ENCODE measurements around the gene HOXB13.

Gene HOXB13

DNA sequence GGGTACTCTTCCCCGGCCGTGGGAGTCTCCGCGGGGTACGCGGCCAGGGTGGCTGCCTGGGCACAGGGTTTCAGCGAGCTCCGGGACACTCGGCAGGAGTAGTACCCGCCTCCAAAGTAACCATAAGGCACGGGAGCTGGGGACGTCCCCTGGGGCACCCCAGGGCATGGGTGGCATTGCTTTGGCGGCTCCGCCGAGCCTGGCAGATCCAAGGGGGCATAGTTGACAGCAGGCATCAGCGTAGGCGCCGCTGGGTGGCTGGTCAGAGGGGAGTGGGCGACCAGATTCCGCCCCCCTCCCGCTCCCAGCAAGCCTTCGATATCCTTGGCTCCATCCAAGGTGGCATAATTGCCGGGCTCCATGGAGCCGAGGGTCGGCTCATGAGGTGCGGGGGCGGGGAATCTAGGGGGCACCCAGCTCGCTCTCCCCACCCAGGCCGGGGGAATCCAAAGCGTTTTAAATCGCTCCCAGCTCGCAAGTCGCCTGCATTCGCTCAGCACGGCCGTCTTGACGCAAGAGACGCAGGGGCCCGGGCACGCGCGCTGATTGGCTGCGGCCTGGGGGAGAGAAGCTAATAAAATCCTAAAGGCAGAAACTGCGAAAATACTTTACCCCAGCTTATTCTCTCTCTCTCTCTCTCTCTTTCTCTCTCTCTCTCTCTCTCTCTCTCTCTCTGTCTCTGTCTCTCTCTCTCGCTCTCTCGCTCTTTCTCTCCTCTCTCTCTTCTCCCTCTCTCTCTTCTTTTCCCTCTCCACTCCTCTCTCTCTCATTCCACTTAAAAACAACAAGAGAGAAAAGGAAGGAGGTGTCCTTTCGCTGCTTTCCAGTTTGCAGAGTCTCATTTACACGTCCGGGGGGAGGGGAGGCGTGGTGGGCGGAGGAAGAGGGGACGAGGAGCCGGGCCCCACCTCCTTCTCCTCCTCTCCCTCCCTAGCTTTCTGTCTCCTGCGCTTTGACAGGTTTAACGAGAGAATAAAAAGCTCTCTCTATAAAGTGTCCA, at the start of gene HOXB13:
HOXB13 (minus strand) TSS at position 519 of the 1,000 bp plus-strand sequence; CDS start at position 362, 157 bp downstream.
- DNase-seq (ENCODE audit: low spot score), result no peak

DNA sequence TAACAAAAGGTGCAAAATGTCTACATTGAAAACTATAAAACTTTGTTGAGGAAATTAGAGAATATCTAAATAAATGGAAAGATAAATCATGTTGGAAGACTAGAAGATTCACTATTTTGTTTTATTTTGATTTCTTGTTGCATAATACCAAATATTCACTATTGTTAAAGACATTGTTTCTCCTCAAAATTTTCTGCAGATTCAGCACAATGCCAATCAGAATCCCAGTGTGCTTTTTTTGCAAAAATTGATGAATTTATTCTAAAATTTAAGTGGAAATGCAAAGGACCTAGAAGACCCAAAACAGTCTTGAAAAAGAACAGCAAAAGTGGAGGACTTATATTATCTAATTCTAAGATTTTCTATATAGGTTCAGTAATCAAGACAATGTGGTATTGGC, 48.1 kb upstream of the HOXB13 start:
- no peak for DNase-seq (ENCODE audit: low spot score)

DNA sequence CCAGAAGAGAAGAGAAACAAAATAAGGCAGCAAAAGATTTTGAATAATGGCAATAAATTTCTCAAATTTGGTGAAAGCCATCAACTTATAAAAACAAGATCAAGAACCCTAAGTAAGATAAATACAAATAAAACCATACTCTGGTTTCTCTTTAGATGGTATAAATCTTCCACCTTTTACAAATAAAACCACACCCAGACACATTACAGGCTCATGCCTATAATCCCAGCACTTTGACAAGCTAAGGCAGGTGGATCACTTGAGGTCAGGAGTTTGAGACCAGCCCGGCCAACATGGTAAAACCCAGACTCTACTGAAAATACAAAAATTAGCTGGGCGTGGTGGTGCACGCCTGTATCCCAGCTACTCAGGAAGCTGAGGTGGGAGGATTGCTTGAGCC, 44.7 kb upstream of the HOXB13 start:
- no peak for DNase-seq (ENCODE audit: low spot score)

DNA sequence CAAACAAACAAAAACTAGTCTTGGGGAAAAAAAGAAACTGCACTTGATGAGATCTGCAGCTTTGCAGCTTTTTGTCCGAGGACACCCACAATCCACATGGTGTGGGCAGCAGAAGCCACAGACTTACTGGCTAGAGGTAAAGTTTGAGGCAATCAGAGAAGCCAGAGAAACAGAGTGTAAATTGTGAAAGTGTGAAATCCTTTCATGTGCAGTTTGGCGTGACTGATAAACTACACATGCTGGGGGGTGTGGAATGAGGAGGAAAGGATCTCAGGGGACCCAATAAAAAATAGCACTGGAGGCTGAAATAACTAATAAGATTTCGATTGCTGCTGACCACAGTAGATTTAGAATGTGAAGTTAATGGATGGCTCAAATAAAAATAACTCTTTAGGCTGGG, 42.4 kb upstream of the HOXB13 start:
- no peak for DNase-seq (ENCODE audit: low spot score)

DNA sequence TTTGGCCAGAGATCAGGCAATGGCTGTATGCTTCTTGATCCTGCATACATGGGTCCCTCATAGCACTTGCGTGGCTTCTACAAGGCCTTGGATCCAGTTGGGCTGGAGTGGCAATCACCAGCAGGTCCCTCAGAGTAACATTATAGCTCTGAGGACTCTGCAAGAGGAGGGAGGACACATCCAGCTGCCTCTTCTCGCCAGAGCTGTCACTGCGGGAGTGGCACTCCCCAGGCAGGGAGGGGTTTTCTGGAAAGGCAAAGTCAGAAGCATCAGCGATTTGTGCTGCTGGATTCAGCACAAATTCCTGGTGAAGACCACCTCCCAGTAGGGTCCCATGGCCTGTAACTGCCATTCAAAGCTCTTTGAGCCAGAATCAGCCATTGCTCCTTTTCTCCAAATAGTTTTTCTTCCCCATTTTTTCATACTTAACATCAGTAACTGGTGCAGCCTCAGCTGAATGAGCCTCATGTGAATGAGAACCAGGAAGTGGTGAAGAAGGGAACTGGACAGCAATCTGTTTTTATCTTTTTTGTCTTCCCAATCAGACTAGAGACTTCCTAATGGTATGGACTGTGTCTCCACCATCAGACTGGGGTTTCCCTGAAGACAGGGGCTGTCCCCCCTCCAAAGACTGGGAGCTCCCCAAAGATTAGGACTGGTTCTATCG, 40.6 kb upstream of the HOXB13 start:
- DNase-seq (ENCODE audit: low spot score), result no peak

DNA sequence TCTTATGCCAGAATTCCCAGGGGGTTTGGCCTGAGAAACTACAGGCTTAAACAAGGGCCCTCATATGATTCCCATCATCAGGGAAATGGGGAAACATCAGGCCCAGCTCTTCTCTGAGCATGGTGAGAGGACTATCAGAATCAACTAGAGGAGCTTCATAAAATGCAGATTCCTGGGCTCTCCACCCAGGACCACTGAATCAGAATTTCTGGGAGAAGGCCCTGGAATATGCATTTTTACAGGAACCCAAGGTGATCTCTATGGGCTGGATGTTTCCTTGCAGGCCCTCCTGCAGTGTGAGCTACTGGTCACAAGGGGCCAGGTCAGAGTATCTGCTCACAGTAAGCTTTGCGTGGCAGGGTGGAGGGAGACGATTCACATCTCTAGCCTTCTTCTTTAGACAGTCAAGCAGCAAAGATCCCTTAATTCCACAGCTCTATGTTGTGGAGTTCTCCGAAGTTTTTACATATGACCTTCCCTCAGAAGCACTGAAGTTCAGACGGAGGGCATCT, 38.8 kb upstream of the HOXB13 start:
- no peak for DNase-seq (ENCODE audit: low spot score)

GRCh38 chr17:48761114-48761513, 32.6 kb upstream of the HOXB13 start:
- no peak for DNase-seq (ENCODE audit: low spot score)

- no peak for DNase-seq (ENCODE audit: low spot score)
Measured at GRCh38 chr17:48760411-48760810, 31.9 kb upstream of the HOXB13 start.

GRCh38 chr17:48759288-48759687, 30.7 kb upstream of the HOXB13 start:
- DNase-seq (ENCODE audit: low spot score), result no peak

DNA sequence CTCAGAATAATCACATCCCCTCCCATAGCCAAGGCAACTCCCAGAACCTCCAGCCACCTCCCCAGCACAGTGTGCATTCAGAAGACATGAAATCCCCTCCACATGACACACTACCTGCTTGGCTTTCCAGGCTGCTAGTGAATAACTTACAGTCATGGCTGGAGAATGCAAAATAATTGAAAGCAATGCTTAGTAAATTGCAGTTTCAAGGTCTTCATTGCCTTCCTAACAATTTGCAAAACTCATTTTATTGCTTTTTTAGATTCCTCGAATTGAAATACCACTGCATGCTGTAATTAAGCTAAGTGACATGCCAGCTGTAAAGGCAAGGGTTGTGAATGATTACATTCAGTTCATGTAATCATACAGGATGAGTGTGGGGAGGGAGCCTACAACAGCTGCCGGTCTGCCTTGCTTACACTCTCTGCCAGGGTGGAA, 29.0 kb upstream of the HOXB13 start:
- no peak for DNase-seq (ENCODE audit: low spot score)

GRCh38 chr17:48756830-48757251, 28.3 kb upstream of the HOXB13 start:
- DNase-seq (ENCODE audit: low spot score), result no peak

GRCh38 chr17:48755356-48755755, 26.8 kb upstream of the HOXB13 start:
- no peak for DNase-seq (ENCODE audit: low spot score)

- no peak for DNase-seq (ENCODE audit: low spot score)
Measured at GRCh38 chr17:48754500-48755261, 26.1 kb upstream of the HOXB13 start.

DNA sequence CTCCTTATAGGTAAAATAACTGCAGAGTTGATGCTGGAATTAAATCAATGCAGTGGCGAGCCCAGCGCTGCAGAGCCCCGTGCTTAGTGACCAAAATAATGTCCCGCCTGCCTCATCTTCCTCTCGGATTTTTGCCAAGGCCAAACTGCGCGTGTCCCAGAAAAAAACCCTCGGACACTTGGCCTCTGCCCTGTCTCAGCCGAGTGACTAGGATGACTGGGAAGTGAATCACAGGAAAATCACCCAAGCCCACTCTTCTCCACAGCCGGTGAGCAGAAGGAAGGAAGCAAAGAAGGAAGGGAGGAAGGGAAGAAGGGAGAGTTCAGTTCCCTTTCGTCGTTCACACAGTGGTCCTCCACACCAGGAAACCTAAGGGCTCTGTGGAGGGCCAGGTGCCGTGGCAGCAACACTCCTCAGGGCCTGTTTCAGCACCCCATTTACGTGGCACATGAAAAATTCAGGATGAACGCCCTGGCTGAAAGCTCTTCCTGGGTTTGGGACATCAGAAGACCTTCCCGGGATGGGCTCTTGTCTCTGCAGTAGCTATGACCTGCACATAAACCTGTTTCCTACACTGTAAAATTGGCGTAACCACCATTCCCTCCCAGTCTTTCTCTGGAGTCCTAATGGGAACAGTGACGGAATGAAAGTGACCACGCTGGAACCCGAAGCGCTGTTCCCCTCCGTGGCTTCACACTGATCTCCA, 25.4 kb upstream of the HOXB13 start:
- peak; percentile 63 for DNase-seq (ENCODE audit: low spot score)

DNA sequence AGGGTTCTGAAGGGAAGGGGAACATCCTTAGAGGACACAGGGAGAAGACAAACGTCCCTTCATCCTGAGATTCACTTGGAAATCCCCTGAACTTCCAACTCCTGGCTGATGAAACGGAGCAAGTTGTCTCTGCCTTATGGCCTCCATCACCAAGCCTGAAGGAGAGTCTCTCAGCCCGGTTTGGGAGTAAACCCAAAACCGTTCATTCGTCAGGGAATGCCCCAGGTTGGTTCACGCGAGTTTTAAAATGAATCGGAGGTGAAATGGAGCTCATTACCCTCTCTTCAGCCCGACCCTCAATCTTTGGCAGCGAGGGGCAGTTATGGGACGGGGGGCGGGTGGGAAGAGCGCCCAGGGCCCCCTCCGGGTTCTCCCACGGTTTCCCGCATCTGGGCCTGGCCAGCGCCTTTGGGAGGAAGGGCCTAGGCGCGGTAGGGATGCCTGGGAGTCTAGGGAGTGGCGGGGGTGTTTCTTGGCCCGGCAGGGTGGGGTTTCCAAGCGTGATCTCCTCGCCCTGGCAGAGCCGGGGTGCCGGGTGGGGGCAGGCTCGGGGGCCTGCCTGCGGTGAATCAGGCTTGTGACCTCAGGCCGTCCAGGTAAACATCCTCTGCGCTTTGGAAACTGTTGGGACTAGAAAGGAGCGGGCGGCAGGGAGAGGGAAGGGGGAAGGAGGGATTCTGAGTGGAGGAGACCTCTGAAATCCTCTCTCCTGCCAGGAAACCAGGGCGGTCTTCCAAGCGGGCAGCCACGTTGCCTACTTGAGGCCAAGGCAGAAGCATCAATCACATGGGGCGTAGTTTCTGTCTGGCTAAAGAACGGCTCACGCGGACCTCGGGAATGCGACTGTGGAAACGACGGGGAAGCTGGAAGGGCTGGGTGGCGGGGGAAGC, 24.1 kb upstream of the HOXB13 start:
- DNase-seq (ENCODE audit: low spot score), result no peak

DNA sequence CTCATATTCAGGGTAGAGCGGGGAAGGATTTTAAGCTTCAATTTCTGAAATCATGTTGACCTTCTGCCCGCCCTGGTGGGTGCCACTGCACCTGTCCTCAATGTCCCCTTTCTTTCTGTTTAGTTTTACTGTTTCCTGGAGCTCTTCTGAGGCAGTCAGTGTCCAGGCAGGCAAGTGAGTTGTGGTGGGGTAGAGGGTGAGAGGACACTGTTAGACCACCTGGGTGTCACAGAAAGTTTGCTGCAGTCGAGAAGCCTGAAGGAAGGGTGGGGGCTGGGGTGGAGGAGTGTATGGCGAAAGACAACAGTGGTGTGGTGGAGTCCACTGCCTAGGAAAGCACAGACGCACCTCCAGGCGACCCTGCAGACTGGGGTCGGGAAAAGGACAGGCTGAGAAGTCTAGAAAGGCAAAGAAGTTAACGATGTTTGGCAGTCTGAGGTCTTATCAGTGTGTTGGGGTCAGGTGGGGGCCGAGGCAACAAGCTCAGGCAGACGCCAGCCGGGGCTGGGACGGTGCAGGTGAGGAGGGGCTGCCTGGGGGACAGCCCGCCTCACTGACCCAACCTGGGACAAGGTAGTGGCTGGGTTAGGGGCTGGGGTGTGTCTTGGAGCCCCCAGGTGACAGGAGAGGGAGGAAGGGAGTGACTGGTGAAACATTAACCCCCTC, 23.3 kb upstream of the HOXB13 start:
- DNase-seq (ENCODE audit: low spot score), result no peak

DNA sequence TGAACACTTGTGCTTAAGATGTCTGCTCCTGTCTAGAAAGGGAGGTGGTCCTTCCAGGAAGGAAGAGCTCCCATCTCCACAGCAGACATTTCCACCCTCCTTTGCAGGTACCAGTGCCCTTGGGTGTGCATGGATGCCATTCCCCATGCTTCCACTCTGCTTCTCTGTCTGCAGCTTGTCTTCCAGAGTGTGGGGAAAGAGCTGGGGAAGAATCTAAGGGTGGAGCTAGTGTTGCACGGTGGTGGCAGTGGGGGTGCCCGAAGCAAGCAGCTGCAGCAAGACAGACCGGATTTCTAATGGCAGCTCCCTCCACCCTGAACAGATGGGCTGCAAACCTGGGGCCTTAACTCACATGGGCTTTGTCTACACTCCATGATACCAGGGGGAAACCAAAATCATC, 22.6 kb upstream of the HOXB13 start:
- DNase-seq (ENCODE audit: low spot score), result no peak

DNA sequence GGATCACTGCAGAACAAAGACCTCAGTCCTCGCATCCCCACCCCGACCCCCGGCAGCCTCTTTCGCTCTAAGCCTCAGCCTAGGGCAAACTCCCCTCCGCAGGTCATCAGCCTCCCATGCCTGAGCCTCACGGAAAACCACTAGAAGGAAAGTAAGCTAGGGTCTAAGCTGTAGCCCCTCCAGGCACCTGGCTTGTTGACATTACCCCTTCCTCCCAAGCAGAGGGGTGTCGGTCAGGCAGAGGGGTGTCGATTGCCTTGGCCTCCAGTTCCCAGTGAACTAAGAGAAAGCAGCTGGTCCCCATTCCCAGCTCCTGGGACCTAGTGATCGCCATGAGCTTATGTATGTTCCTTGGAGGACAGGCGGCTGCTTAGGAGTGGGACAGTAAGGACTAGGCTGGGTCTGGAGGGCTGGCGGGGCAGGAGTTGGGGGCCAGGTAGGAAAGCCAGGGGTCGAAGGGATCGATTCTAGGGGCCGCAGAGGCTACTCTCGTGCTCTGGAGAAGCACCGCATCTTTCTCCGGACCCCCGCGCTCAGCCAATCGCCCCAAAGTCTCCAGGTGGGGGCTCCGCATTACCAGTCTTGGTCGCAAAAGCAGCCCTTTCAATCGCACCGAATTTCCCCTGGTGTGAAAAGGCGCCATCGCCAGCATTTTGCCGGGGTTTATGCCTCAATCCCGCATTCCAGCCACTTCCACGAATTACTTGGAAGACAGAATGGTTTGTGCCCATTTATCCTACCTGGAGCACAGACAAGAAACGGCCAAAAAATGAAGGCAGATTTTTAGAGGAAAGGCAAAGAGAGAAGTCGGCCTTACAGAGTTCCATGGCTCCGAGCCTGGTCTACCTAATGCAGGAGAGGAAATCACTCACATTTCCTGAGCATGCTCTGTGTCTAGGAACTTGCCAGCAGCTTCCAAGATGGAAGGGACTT, 21.3 kb upstream of the HOXB13 start:
- no peak for DNase-seq (ENCODE audit: low spot score)
